Tongue (tissue), 2 donors: ENCODE results near the gene DPM2. TPM values are rescaled to one million over a fixed set of nuclear protein-coding genes. Genes with fewer than 3 reads are reported as not detected.
A peak's percentile ranks its signal among the peaks of the same experiment; 100 is the strongest.

ENCODE experiments used
- DNase-seq: peaks from one replicate; pipeline ENCODE4 v3.0.0-alpha.2; 2015
- total RNA-seq: library from RNA; depleted of rRNA; stranded (reverse); fragments of >200 nt; gene quantifications from one replicate; pipeline ENCODE4 v1.2.3, GENCODE V29; 2014

DPM2 gene
- total RNA-seq, 1 donor from 2014 or later, result 11.6 TPM

- DNase-seq, result no peak
These were observed 35.7 kb upstream of the DPM2 start for GRCh38 chr9:127973169-127974000.

- DNase-seq, result no peak
These were observed 34.7 kb upstream of the DPM2 start for GRCh38 chr9:127972236-127972871.

GRCh38 chr9:127971357-127972235 is 33.9 kb upstream of the DPM2 start:
- DNase-seq, result peak; percentile 72

DNA sequence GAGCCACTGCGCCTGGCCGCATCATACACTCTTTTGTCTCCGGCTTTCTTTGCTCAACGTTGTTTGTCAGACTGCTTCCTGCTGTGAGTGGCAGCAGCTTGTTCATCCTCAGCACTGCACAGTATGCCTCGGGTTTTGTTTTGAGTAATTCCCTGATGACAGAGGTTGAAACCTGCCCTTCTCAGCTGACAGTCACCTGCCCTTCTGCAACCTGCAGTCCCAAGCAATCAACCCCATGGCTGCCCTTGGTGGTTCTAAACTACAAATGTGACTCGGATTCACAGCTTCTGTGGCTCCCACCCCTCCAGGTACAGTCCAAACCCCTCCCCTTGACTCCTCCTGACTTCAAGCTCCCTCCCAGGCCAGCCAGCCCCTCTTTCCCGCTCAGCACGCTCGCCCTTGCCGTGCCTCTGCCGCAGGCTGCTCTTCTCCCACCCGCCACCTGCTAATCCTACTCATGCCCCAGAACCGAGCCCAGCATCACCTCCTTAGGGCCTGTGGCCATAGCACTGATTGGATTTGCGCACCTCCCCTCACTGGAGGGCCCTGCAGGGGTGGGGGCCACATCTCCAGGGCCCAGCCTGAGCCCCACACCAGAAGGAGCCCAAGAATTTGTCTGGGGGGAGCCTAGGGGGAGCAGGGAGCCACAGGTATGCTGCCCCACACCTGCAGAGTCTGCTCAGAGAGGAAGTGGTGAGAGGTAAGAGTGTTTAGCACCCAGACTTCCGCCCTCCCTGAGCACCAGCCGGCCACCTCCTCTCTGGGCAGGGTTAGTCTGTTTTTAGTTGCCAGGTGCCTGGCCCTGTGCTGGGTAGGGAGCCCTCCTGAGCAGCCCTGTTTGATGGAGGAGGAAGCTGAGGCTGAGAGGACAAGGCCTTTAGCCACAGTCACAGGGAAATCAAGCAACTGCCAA is 33.0 kb upstream of the DPM2 start:
- DNase-seq, result peak; percentile 46

- DNase-seq, result peak; percentile 49
These were observed 31.2 kb upstream of the DPM2 start for GRCh38 chr9:127968700-127969383.

DNA sequence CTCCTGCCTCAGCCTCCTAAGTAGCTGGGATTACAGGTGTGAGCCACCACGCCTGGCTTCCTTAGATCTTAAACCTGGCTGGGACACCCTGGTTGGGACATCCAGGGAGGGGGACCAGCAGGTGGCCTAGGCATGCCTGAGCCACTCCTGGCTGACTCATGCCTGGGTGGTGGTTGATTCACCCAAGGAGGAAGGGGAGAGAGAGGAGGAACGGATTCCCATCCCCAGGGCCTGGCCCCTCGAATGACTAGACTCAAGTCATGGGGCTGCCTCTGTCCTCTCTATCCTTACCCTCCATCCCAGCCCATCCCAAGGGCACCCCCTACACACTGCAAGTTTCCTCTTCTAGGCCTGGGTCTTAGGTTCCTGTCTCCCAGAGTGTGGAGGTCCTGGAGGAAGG is 30.4 kb upstream of the DPM2 start:
- no peak for DNase-seq

DNA sequence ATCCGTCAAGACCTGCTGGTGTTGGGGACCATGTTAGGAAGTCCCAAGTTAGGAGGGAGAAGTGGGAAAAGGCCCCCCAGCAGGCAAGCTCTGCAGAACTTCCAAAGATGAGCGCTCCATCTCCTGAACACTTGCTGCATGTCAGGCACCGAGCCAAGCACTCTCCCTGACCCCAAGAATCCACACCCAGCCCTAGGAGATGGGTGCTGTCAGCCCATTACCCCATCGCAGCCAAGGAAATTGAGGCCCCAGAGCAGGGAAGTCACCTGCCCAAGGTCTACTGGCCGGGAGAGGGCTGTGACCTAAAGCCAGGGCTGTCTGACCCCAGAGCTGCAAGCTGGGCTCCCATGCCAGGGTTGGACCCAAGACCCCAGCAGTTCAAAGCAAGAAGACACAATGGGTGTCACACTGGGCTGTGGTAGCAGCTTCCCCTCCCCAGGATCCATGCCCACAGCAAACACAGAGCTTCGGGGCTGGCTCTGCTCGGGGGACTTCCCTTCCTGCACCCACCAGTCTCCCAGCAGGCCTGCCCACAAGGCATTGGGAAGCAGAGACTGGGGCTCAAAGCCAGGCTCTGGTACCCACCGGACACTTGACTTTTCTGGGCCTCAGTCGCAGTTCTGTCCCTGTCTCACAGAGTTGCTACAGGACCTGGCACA is 29.6 kb upstream of the DPM2 start:
- no peak for DNase-seq

DNA sequence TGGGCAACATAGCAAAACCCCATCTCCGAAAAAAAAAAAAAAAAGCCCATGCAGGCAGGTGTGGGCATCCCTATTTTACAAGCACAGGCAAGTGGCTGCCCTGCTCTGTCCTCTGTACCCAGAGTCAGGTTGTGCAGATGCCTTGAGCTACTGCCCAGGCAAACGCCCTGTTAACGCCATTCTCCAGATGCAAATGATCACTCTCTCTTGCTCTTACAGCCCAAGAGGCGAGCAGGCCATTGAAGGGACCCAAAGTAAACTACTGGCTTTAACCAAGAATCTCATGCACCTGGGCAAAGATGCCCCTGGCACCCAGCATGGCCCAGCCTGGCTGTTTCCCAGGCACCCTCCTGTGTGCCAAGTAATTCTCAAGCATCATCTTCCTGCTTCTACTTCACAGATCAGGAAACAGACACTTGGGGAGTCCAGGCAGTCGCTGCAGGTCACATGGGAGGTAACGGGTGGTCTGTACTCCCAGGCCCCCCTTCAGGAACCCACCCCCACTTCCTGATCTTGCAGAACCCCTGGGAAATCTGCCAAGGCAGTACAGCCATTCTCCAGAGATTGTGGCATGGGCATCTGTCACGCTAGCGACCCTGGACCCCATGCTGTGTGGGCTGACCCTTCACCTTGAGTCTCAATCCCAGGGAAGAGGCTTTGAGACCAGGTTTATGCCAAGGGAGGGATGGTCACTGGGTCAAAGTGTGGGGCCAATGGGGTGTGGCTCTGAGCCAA is 28.9 kb upstream of the DPM2 start:
- DNase-seq, result no peak

DNA sequence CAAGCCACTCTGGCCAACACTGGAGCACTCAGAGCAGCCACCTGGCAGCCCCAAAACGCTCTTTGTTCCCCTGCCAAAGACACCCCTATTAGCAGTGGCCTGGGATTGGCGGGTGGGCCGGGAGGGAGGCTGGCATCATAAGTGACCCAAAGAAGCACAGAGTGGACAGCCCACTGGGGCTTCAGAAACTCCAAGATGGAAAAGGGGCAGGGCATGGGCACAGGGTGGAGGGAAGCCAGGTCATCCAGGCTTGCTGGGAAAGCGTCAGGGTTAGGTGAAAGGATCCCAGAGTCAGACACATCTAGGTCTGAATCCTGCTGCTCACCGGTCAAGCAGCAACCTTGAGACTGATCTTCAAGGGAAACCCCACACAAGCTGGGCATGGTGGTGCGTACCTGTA is 28.3 kb upstream of the DPM2 start:
- DNase-seq, result no peak

DNA sequence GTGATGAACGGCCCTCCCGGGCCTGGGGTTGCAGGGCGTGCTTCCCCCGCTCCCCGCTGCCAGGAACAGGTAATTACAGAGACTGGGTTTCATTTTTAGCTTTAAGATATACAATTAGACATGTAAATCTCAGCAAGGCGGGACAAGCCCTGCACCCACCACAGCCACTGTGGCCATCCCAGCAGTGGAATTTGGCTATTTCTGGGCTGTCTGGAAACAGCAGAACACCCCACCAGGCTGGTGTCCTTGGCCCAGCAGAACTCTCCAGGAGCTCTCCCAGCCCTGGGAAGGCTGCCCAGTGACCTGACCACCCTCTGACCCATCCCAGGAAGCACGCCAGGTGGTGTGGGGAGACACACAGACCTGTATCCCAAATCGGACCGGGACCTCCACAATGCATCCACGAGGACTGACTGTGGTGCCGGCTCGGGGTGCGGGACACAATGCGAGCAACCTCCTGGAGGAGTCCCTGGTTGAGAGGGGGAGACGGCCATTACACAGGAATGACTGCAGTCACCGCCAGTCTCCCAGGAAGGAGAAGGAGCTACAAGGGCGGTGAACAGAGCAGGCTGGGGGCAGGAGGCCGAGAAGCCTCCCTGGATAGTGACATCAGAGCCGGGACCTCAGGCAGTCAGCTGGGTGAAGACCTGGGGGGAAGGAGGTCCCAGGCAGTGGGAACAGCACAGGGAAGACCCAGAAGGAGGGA is 25.9 kb upstream of the DPM2 start:
- no peak for DNase-seq

DNA sequence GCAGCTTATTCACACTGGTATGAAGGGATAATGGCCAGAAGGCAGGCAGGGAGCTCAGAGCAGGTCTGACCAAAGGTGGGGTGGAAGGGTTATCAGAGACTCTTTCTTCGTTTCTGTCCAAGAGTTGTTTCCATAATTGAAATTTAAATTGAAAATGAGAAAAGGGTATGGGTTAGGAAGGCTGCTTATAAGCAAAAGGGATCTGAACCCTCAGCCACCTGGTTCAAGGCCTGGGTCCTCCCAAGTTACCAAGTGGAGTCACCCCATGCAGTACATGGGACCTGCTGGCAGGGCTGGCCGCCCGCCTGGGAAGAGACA is 25.3 kb upstream of the DPM2 start:
- DNase-seq, result no peak

DNA sequence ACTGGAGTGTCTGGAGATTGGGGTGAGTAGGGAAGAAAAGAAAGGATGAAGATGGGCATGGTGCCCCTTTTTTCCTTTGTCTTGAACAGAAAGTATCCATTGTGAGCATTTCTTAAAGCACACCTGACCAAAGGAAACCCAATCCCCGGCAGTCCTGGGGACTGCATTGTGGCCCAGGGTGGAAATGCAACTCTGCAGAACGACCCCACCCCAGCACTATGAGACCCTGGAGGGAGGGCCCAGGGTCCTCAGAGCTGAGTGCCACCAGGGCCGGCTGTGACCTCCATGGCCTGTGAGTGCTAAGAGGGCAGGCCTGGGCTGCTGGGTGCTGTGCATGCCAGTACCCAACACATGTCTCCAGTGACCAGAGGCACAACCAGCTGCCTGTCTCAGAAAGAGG is 24.6 kb upstream of the DPM2 start:
- DNase-seq, result no peak

DNA sequence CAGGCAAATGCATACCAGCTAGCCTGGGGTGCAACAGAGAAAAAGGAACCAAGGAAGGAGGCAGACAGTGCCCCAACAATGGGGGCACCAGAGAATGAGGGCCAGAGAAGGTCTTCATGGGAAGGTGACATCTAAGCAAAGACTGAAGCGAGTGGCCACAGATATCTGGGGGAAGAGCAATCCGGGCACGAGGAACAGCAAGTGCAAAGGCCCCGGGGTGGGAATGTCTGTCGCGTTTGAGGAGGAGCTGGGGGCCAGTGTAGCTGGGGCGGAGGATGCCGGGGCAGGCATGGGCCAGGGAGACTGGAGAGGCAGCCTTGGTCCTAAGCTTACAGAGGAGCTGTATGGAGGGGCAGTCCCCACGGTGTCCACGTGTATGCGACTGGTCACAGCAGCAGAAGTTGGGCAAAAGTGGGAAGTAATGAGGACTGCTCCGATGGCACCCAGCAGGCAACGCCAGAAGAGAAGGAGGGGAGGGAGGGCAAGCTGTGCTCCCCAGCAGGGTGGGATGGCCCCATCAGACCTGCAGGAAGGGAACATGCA is 24.0 kb upstream of the DPM2 start:
- DNase-seq, result no peak

- no peak for DNase-seq
These were observed 23.5 kb upstream of the DPM2 start for GRCh38 chr9:127961155-127961490.

DNA sequence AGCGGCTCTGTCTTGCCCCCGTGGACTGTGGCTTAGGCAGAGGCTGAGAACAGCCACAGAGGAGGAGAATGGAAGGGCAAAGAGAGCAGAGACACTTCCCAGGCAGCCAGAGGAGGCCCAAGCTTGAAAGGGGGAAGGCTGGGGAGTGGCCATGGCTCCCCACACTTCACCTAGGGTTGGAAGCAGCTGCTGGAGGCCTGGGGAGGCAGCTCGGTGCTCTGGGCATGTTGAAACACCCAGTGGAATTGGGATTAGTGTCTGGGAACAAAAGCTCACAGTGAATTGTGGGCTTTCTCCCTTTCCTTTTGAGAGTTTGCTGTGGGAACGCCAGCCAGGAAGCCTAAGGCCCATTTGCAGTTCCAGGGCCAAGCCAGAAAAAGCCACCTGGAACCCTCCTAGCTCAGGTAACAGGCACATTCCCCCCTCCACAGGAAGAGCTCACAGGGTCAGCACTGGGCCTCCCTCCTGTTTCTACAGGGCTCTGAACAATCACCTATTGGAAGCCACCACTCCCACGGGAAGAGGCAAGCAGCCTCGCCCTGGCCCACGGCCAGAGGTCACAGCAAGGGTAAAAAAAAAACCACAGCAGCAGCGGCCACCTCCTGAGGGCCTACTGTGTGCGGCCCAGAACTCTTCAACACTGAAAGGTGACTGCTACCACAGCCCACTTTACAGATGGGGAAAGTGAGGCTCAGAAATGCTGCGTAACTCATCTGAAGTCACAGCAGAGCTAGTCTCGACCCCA is 22.9 kb upstream of the DPM2 start:
- peak; percentile 67 for DNase-seq

DNA sequence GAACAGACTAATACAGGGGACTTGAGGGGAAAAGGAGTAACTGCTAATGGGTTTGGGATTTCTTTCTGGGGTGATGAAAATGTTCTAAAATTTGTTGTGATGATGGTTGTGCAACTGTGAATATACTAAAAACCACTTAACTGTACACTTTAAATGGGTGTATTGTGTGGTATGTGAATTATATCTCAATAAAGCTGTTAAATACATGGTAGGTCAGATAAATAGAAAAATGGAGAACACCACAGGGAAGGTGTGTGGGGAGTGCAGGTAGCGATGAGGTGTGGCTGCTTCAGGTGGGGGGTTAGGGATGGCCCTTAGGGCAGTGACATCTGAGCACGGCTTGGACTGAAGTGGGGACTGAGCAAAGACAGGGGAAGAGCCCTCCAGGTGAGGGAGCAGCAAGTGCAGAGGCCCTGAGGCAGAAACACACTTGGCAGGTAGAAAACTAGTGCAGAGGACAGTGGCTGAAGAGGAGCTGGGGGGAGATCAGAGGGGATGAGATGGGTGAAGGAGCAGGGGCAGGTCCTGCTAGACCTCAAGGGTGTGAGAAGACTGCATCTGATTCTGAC is 22.3 kb upstream of the DPM2 start:
- DNase-seq, result no peak

DNA sequence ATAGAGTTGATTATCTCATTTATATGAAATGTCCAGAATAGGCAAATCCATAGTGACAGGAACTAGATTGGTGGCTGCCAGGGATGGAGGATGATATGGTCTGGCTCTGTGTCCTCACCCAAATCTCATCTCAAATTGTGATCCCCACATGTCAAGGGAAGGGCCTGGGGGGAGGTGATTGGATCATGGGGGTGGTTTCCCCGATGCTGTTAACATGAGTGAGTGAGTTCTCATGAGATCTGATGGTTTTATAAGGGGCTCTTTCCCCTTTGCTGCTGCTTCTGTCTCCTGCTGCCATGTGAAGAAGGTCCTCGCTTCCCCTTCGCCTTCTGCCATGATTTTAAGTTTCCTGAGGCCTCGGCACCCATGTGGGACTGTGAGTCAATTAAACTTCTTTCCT is 21.7 kb upstream of the DPM2 start:
- no peak for DNase-seq

DNA sequence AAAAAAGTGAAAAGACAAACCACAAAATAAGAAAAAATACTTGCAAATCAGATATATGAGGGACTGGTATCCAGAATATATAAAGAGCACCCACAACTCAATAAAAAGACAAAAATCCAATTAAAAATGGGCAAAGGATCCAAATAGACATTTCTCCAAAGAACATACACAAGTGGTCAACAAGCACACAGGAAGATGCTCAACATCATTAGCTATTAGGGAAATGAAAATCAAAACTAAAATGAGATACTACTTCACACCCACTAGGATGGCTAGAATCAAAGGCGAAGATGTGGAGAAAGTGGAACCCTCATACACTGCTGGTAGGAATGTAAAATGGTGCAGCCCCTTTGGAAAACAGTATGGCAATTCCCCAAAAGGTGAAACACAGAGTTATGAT is 21.1 kb upstream of the DPM2 start:
- no peak for DNase-seq
